COR-L47 (cell line): ENCODE measurements around the gene RTN4R.
"Not testable (repeated sequence)": the region's sequence is repeated elsewhere in the genome, so short reads cannot be mapped to it uniquely, and the experiment has no call there.

Experiments used
- DNase-seq: peaks from one replicate; lab custom pipeline; 2025; lab: John Stamatoyannopoulos, UW

RTN4R gene

GRCh38 chr22:20268279-20269012 is at the start of gene RTN4R:
Gene RTN4R (minus strand): TSS chr22:20268318. CDS start chr22:20268092, 226 bp downstream.
- DNase-seq: peak; percentile 44

- not testable (repeated sequence) for DNase-seq
These were observed 49.4 kb upstream of the RTN4R start for GRCh38 chr22:20317402-20318042.

- no peak for DNase-seq
These were observed 48.8 kb upstream of the RTN4R start for GRCh38 chr22:20316844-20317401.

GRCh38 chr22:20316217-20316843 is 48.2 kb upstream of the RTN4R start:
- no peak for DNase-seq

GRCh38 chr22:20315337-20316216 is 47.5 kb upstream of the RTN4R start:
- DNase-seq: no peak

GRCh38 chr22:20314741-20315336 is 46.7 kb upstream of the RTN4R start:
- not testable (repeated sequence) for DNase-seq

- DNase-seq: not testable (repeated sequence)
These were observed 46.1 kb upstream of the RTN4R start for GRCh38 chr22:20314206-20314605.

GRCh38 chr22:20313306-20314077 is 45.4 kb upstream of the RTN4R start:
- DNase-seq: not testable (repeated sequence)

GRCh38 chr22:20312396-20313191 is 44.5 kb upstream of the RTN4R start:
- no peak for DNase-seq

GRCh38 chr22:20311249-20312062 is 43.3 kb upstream of the RTN4R start:
- not testable (repeated sequence) for DNase-seq

- not testable (repeated sequence) for DNase-seq
These were observed 42.7 kb upstream of the RTN4R start for GRCh38 chr22:20310773-20311172.

- not testable (repeated sequence) for DNase-seq
These were observed 42.1 kb upstream of the RTN4R start for GRCh38 chr22:20310180-20310579.

- not testable (repeated sequence) for DNase-seq
These were observed 40.9 kb upstream of the RTN4R start for GRCh38 chr22:20308806-20309650.

- DNase-seq: not testable (repeated sequence)
These were observed 39.6 kb upstream of the RTN4R start for GRCh38 chr22:20307448-20308447.

GRCh38 chr22:20306646-20307447 is 38.7 kb upstream of the RTN4R start:
- not testable (repeated sequence) for DNase-seq
